H1 (cell line): Measurements from ENCODE around the gene PBXIP1.

Experiments used
- CBX5 ChIP-seq: fragments of 300-800, 300-1000 bp; sonication (generic); IDR thresholded peaks from 2 replicates; pipeline ENCODE4 v1.7.1; 2016; ENCODE audit warnings: antibody characterized with exemption, low read length, low read depth
- MAFK ChIP-seq: IDR thresholded peaks from 2 replicates; pipeline ENCODE4 v1.6.1; 2012; ENCODE audit warnings: low read depth, mild to moderate bottlenecking, improper control_type of control experiment, low read length
- POLR2A ChIP-seq, 2 experiments: IDR thresholded peaks; 1 replicate in 1 of 2; 2 replicates in 1 of 2; pipeline ENCODE4 v1.6.1; 2011; ENCODE audit warnings: low read depth in 2 of 2, low read length in 2 of 2, mild to moderate bottlenecking in 2 of 2; ENCODE audit errors: control extremely low read depth in 1 of 2
- TEAD4 ChIP-seq: IDR thresholded peaks from 2 replicates; pipeline ENCODE4 v1.6.1; 2012; ENCODE audit warnings: low read depth, low read length, inconsistent platforms, mixed read lengths
- ZNF274 ChIP-seq: IDR thresholded peaks from 2 replicates; pipeline ENCODE4 v1.7.0; 2012; ENCODE audit warnings: low read length, borderline replicate concordance; ENCODE audit errors: extremely low read depth
- TF ChIP-seq, protein P1 (sequence below): IDR thresholded peaks from 2 replicates; pipeline ENCODE4 v1.6.1; 2011; ENCODE audit warnings: low read length, improper control_type of control experiment

DNA sequence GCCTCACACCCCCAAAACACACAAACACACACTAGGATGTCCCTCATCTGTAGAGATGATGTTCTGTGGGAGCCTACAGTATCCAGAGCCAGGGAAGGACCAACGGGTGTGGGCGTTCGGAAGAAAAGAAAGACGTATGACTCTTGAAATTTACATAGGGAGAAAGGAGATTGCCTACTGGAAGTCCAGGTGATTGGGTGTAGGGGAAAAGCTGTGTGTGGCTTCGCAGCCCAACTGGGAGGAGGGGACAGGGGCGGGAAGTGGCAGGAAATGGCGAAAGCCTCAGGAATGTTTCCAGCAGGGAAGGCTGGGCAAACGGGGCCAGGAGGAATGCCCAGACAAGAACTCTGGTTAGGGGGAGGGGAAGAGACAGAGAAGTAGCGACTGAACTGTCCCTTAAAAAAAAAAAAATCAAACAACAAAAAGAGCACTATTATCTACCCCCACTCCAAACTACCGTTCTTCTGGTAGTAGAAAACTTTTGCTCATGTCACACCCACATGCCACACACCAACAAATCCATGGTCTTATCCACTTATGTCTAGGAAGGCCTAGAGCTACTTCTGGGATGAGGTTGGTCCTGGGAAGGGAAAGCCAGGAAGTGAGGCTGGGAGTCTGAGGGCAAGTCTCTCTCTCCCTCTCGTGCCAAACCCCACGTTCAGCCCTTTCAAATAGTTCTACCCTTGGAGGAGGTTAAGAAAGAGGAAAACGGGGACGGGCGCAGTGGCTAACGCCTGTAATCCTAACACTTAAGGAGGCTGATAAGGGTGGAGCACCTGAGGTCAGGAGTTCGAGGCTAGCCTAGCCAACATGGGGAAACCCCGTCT is 16.8 kb upstream of the PBXIP1 start:
- TF ChIP-seq POLR2A (IDR thresholded peaks at IDR 0.05; ENCODE audit: control extremely low read depth in 1 of 2, low read depth in 2 of 2, low read length in 2 of 2) (no peak; a peak in 1 of 3 replicates), TEAD4 (peak; percentile 93), ZNF274 (no peak), CBX5 (no peak), MAFK (no peak)
- TF ChIP-seq, protein P1, sequence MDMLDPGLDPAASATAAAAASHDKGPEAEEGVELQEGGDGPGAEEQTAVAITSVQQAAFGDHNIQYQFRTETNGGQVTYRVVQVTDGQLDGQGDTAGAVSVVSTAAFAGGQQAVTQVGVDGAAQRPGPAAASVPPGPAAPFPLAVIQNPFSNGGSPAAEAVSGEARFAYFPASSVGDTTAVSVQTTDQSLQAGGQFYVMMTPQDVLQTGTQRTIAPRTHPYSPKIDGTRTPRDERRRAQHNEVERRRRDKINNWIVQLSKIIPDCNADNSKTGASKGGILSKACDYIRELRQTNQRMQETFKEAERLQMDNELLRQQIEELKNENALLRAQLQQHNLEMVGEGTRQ = no peak
